GM21723 (cell line): ENCODE measurements around the gene SRGAP1.
"Not testable (repeated sequence)": the region's sequence is repeated elsewhere in the genome, so short reads cannot be mapped to it uniquely, and the experiment has no call there.

Experiments
- ATAC-seq: cut with Tn5 transposase; IDR thresholded peaks from one replicate; pipeline ENCODE4 v1.9.1; 2021; ENCODE audit warnings: mild to moderate bottlenecking, moderate library complexity; ENCODE audit not compliant: unreplicated experiment

SRGAP1 gene

GRCh38 chr12:63865448-63865847 lies 20.9 kb downstream of the SRGAP1 start:
- no peak for ATAC-seq

GRCh38 chr12:63867053-63867452 lies 22.6 kb downstream of the SRGAP1 start:
- ATAC-seq, result no peak

- no peak for ATAC-seq
Measured at GRCh38 chr12:63869656-63870055, 25.2 kb downstream of the SRGAP1 start.

- ATAC-seq, result no peak
Measured at GRCh38 chr12:63870838-63871237, 26.3 kb downstream of the SRGAP1 start.

- no peak for ATAC-seq
Measured at GRCh38 chr12:63874897-63875480, 30.5 kb downstream of the SRGAP1 start.

GRCh38 chr12:63875703-63876102 lies 31.2 kb downstream of the SRGAP1 start:
- ATAC-seq, result no peak

GRCh38 chr12:63876980-63877379 lies 32.5 kb downstream of the SRGAP1 start:
- ATAC-seq, result no peak

- ATAC-seq, result no peak
Measured at GRCh38 chr12:63877693-63878092, 33.2 kb downstream of the SRGAP1 start.

- not testable (repeated sequence) for ATAC-seq
Measured at GRCh38 chr12:63880235-63880634, 35.7 kb downstream of the SRGAP1 start.

- no peak for ATAC-seq
Measured at GRCh38 chr12:63880742-63881263, 36.3 kb downstream of the SRGAP1 start.

- no peak for ATAC-seq
Measured at GRCh38 chr12:63882844-63883243, 38.3 kb downstream of the SRGAP1 start.

GRCh38 chr12:63885401-63885800 lies 40.9 kb downstream of the SRGAP1 start:
- ATAC-seq, result no peak

- no peak for ATAC-seq
Measured at GRCh38 chr12:63888908-63889635, 44.6 kb downstream of the SRGAP1 start.

- ATAC-seq, result no peak
Measured at GRCh38 chr12:63889721-63890509, 45.4 kb downstream of the SRGAP1 start.

- ATAC-seq, result no peak
Measured at GRCh38 chr12:63893170-63893569, 48.7 kb downstream of the SRGAP1 start.

GRCh38 chr12:63894132-63894531 lies 49.6 kb downstream of the SRGAP1 start:
- no peak for ATAC-seq

GRCh38 chr12:63895841-63896240 lies 51.3 kb downstream of the SRGAP1 start:
- ATAC-seq, result no peak

- no peak for ATAC-seq
Measured at GRCh38 chr12:63897931-63898330, 53.4 kb downstream of the SRGAP1 start.

GRCh38 chr12:63898764-63899337 lies 54.4 kb downstream of the SRGAP1 start:
- no peak for ATAC-seq

- ATAC-seq, result no peak
Measured at GRCh38 chr12:63899396-63899795, 54.9 kb downstream of the SRGAP1 start.
